H9 (cell line): ENCODE results near the gene SETD1A. TPM values are rescaled to one million over a fixed set of nuclear protein-coding genes. Genes with fewer than 3 reads are reported as not detected.

Source experiments
- DNase-seq: peaks from one replicate; pipeline ENCODE4 v3.0.0-alpha.2; 2017
- H2AFZ ChIP-seq: one replicate; pipeline ENCODE4 v1.6.1; 2013; ENCODE audit warnings: mild to moderate bottlenecking, low read length, control low read depth, moderate library complexity
- H2AK5ac ChIP-seq: 2 replicates; pipeline ENCODE4 v1.6.1; 2013; ENCODE audit warnings: low read length, control low read depth, mixed read lengths; ENCODE audit not compliant: insufficient read length
- H2BK120ac ChIP-seq: one replicate; pipeline ENCODE4 v1.6.1; 2013; ENCODE audit warnings: low read depth, mild to moderate bottlenecking, low read length, control low read depth, inconsistent platforms; ENCODE audit not compliant: poor library complexity, severe bottlenecking
- H2BK12ac ChIP-seq: 2 replicates; pipeline ENCODE4 v1.6.1; 2013; ENCODE audit warnings: low read length, control low read depth, mixed read lengths, low read depth; ENCODE audit not compliant: insufficient read length
- H2BK15ac ChIP-seq: 2 replicates; pipeline ENCODE4 v1.6.1; 2013; ENCODE audit warnings: low read depth, low read length, control low read depth
- H2BK20ac ChIP-seq: one replicate; pipeline ENCODE4 v1.6.1; 2013; ENCODE audit warnings: low read depth, mild to moderate bottlenecking, low read length, control low read depth, inconsistent platforms; ENCODE audit not compliant: poor library complexity, severe bottlenecking
- H2BK5ac ChIP-seq: 2 replicates; pipeline ENCODE4 v1.6.1; 2013; ENCODE audit warnings: low read length, control low read depth, mixed read lengths; ENCODE audit not compliant: insufficient read length
- H3K14ac ChIP-seq: 2 replicates; pipeline ENCODE4 v1.6.1; 2013; ENCODE audit warnings: low read length, control low read depth; ENCODE audit not compliant: insufficient read depth
- H3K18ac ChIP-seq: 2 replicates; pipeline ENCODE4 v1.6.1; 2013; ENCODE audit warnings: low read depth, mild to moderate bottlenecking, mixed read lengths, low read length, control low read depth; ENCODE audit not compliant: insufficient read length
- H3K23ac ChIP-seq: 2 replicates; pipeline ENCODE4 v1.6.1; 2013; ENCODE audit warnings: low read length, control low read depth, mixed read lengths, low read depth; ENCODE audit not compliant: insufficient read length
- H3K23me2 ChIP-seq: 2 replicates; pipeline ENCODE4 v1.6.1; 2013; ENCODE audit warnings: low read depth, mild to moderate bottlenecking, mixed read lengths, low read length, control low read depth; ENCODE audit not compliant: insufficient read length, poor library complexity, severe bottlenecking
- H3K27ac ChIP-seq: 2 replicates; pipeline ENCODE4 v1.5.1; 2013; ENCODE audit warnings: low read length, control low read depth, mixed read lengths, low read depth; ENCODE audit not compliant: insufficient read length
- H3K27me3 ChIP-seq: 2 replicates; pipeline ENCODE4 v1.6.1; 2013; ENCODE audit warnings: low read length, control low read depth, inconsistent platforms; ENCODE audit not compliant: insufficient read depth
- H3K4ac ChIP-seq: 2 replicates; pipeline ENCODE4 v1.6.1; 2013; ENCODE audit warnings: low read depth, mild to moderate bottlenecking, control low read depth, inconsistent platforms, low read length, moderate library complexity
- H3K4me1 ChIP-seq: 2 replicates; pipeline ENCODE4 v1.6.1; 2013; ENCODE audit warnings: low read length, control low read depth, inconsistent platforms; ENCODE audit not compliant: insufficient read depth
- H3K4me2 ChIP-seq: 2 replicates; pipeline ENCODE4 v1.6.1; 2013; ENCODE audit warnings: low read length, control low read depth, mixed read lengths; ENCODE audit not compliant: insufficient read length, insufficient read depth
- H3K56ac ChIP-seq: 2 replicates; pipeline ENCODE4 v1.6.1; 2013; ENCODE audit warnings: low read depth, mild to moderate bottlenecking, mixed read lengths, low read length, control low read depth; ENCODE audit not compliant: insufficient read length
- H3K79me1 ChIP-seq: 2 replicates; pipeline ENCODE4 v1.6.1; 2013; ENCODE audit warnings: low read depth, mild to moderate bottlenecking, moderate library complexity, low read length, control low read depth, inconsistent platforms; ENCODE audit not compliant: insufficient read depth, poor library complexity, severe bottlenecking
- H3K79me2 ChIP-seq: 2 replicates; pipeline ENCODE4 v1.6.1; 2013; ENCODE audit warnings: low read length, control low read depth, inconsistent platforms; ENCODE audit not compliant: insufficient read depth
- H3K9ac ChIP-seq: 2 replicates; pipeline ENCODE4 v1.6.1; 2013; ENCODE audit warnings: low read length, control low read depth, mixed read lengths; ENCODE audit not compliant: insufficient read length; ENCODE audit errors: extremely low read depth
- H3K9me3 ChIP-seq: one replicate; pipeline ENCODE4 v1.6.1; 2013; ENCODE audit warnings: low read depth, low read length, inconsistent platforms; ENCODE audit not compliant: control insufficient read depth
- H3T11ph ChIP-seq: one replicate; pipeline ENCODE4 v1.6.1; 2013; ENCODE audit warnings: mild to moderate bottlenecking, low read length, control low read depth, inconsistent platforms
- H4K20me1 ChIP-seq: one replicate; pipeline ENCODE4 v1.6.1; 2013; ENCODE audit not compliant: control insufficient read depth, insufficient read length, insufficient read depth
- H4K5ac ChIP-seq: 2 replicates; pipeline ENCODE4 v1.6.1; 2013; ENCODE audit warnings: low read depth, mild to moderate bottlenecking, mixed read lengths, low read length, control low read depth; ENCODE audit not compliant: insufficient read length
- H4K8ac ChIP-seq: replicated peaks from 2 replicates; pipeline ENCODE4 v1.6.1; 2013; ENCODE audit warnings: low read length, control low read depth, mixed read lengths, low read depth; ENCODE audit not compliant: insufficient read length
- H4K91ac ChIP-seq: 2 replicates; pipeline ENCODE4 v1.6.1; 2013; ENCODE audit warnings: low read depth, mild to moderate bottlenecking, moderate library complexity, mixed read lengths, low read length, control low read depth; ENCODE audit not compliant: insufficient read length
- H3K27ac Mint-ChIP-seq, 3 experiments: 2 replicates in 2 of 3; 3 replicates in 1 of 3; pipeline ENCODE4 v1.8.0; 2020 to 2021; ENCODE audit warnings: mixed read lengths in 3 of 3, mild to moderate bottlenecking in 1 of 3, moderate library complexity in 1 of 3
- H3K27me3 Mint-ChIP-seq: 2 replicates; pipeline ENCODE4 v1.8.0; 2021; ENCODE audit warnings: low read depth, mild to moderate bottlenecking, moderate library complexity, mixed read lengths
- H3K36me3 Mint-ChIP-seq, 3 experiments: 2 replicates in 2 of 3; 3 replicates in 1 of 3; pipeline ENCODE4 v1.8.0; 2020 to 2021; ENCODE audit warnings: low read depth in 3 of 3, mixed read lengths in 3 of 3; ENCODE audit not compliant: insufficient read depth in 1 of 3
- H3K4me1 Mint-ChIP-seq, 2 experiments: 2 replicates each; pipeline ENCODE4 v1.8.0; 2020; ENCODE audit warnings: mixed read lengths in 2 of 2
- H3K4me3 Mint-ChIP-seq, 2 experiments: 2 replicates in 1 of 2; 3 replicates in 1 of 2; pipeline ENCODE4 v1.8.0; 2020 to 2021; ENCODE audit warnings: mild to moderate bottlenecking in 2 of 2, mixed read lengths in 2 of 2, moderate library complexity in 1 of 2
- H3K9me3 Mint-ChIP-seq, 2 experiments: 2 replicates in 1 of 2; 3 replicates in 1 of 2; pipeline ENCODE4 v1.8.0; 2020; ENCODE audit warnings: mild to moderate bottlenecking in 2 of 2, mixed read lengths in 2 of 2, moderate library complexity in 1 of 2
- WGBS: extraction: QIAGEN DNeasy Blood & Tissue Kit; methylation state at CpG from one replicate; pipeline ENCODE4 v1.1.7; 2013; ENCODE audit warnings: missing lambda C conversion rate, low lambda C conversion rate, mixed read lengths; ENCODE audit not compliant: insufficient read length; ENCODE audit errors: extremely low coverage; 5-methylcytosine and 5-hydroxymethylcytosine counted together
- total RNA-seq: library from RNA; stranded (reverse); gene quantifications from 2 replicates; pipeline ENCODE4 v1.2.1, GENCODE V29; 2021
- TF ChIP-seq, protein P1 (sequence below): fragments of 200-600 bp; sonication (generic); conservative IDR thresholded peaks from 3 replicates; pipeline ENCODE4 v1.8.0; 2021; ENCODE audit warnings: antibody characterized with exemption, mild to moderate bottlenecking

The SETD1A gene
- total RNA-seq, 1 experiment from 2014 or later: 36.9 TPM

DNA sequence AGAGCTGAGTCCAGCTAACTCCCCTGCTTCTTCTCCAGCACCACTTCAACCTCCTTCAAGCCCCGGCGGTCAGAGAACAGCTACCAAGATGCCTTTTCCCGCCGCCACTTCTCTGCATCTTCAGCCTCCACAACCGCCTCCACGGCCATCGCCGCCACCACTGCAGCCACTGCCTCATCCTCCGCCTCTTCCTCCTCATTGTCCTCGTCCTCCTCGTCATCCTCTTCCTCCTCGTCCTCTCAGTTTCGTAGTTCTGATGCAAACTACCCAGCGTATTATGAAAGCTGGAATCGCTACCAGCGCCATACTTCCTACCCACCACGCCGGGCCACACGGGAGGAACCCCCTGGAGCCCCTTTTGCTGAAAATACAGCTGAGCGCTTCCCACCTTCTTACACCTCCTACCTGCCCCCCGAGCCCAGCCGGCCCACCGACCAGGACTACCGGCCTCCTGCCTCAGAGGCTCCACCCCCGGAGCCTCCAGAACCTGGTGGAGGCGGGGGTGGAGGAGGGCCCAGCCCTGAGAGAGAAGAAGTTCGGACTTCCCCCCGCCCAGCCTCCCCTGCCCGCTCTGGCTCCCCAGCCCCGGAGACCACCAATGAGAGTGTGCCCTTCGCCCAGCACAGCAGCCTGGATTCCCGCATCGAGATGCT is 7.1 kb downstream of the SETD1A start:
- Histone ChIP-seq H3K18ac (no peak overlapping the region), H3K23me2 (no peaks in the 10 kb centered on the region), H3K9me3 (no peaks in the 10 kb centered on the region), H3K4me1 (no peaks in the 10 kb centered on the region), H3K4ac (no peak overlapping the region), H3K4me2 (no peak overlapping the region), H4K91ac (no peak overlapping the region), H2BK15ac (no peak overlapping the region), H3K14ac (no peak overlapping the region), H3K9ac (no peak overlapping the region), H2BK120ac (no peak overlapping the region), H3K79me2 (no peaks in the 10 kb centered on the region), H3T11ph (no peak overlapping the region), H2BK20ac (no peak overlapping the region), H4K20me1 (no peaks in the 10 kb centered on the region), H2BK5ac (no peak overlapping the region), H3K27ac (no peak overlapping the region), H3K23ac (no peak overlapping the region), H2AK5ac (no peak overlapping the region), H3K56ac (no peak overlapping the region), H2AFZ (no peak overlapping the region), H4K5ac (no peak overlapping the region), H2BK12ac (no peak overlapping the region), H4K8ac (no peak overlapping the region), H3K27me3 (no peaks in the 10 kb centered on the region), H3K79me1 (no peaks in the 10 kb centered on the region)
- TF ChIP-seq, protein P1, sequence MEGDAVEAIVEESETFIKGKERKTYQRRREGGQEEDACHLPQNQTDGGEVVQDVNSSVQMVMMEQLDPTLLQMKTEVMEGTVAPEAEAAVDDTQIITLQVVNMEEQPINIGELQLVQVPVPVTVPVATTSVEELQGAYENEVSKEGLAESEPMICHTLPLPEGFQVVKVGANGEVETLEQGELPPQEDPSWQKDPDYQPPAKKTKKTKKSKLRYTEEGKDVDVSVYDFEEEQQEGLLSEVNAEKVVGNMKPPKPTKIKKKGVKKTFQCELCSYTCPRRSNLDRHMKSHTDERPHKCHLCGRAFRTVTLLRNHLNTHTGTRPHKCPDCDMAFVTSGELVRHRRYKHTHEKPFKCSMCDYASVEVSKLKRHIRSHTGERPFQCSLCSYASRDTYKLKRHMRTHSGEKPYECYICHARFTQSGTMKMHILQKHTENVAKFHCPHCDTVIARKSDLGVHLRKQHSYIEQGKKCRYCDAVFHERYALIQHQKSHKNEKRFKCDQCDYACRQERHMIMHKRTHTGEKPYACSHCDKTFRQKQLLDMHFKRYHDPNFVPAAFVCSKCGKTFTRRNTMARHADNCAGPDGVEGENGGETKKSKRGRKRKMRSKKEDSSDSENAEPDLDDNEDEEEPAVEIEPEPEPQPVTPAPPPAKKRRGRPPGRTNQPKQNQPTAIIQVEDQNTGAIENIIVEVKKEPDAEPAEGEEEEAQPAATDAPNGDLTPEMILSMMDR: no peak
- H3K27ac Mint-ChIP-seq: peak overlapping the region in 1 of 3 experiments; percentile 86; a peak in 2 of 7 replicates
- no peak for DNase-seq
- no peaks in the 10 kb centered on the region; a peak in 1 of 4 replicates for H3K4me1 Mint-ChIP-seq
- peaks cover 58 to 91% (median 85%) of the 10 kb centered on the region in 3 experiments for H3K36me3 Mint-ChIP-seq
- no peaks in the 10 kb centered on the region for H3K9me3 Mint-ChIP-seq
- no peak overlapping the region; a peak in 1 of 5 replicates for H3K4me3 Mint-ChIP-seq
- WGBS: no CpG with 5 or more reads among the region's 33 CpGs
- H3K27me3 Mint-ChIP-seq: no peaks in the 10 kb centered on the region
